PC-9 (cell line): ENCODE data around the gene VPS11. TPM values are rescaled to one million over a fixed set of nuclear protein-coding genes. Genes with fewer than 3 reads are reported as not detected.
A peak's percentile ranks its signal among the peaks of the same experiment; 100 is the strongest.

Experiments used
- BruUV-seq: library from RNA; stranded (reverse); fragments of 400-500 nt; replicated peaks from 2 replicates; lab custom pipeline; 2021; lab: Mats Ljungman, UMichigan
- CTCF ChIA-PET: fragments of 300-600 bp; sonication (Branson Sonifier 250); formaldehyde crosslinking; loops from one replicate; lab custom pipeline; 2022; ENCODE audit warnings: antibody characterized with exemption; lab: Charles Lee
- POLR2A ChIA-PET: fragments of 300-600 bp; sonication (Branson Sonifier 250); formaldehyde crosslinking; loops from one replicate; lab custom pipeline; 2022; ENCODE audit warnings: antibody characterized with exemption; ENCODE audit not compliant: unreplicated experiment; lab: Charles Lee
- DNase-seq, 2 experiments: peaks; one replicate each; pipeline versions ENCODE4 v3.0.0 to v3.0.0-alpha.2; 2015 to 2022; ENCODE audit warnings: mixed read lengths in 1 of 2
- H2AFZ ChIP-seq: fragments of 200-600 bp; sonication (generic); 2 replicates; pipeline ENCODE4 v1.8.1; 2017; ENCODE audit warnings: antibody characterized with exemption
- H3F3A ChIP-seq: fragments of 200-600 bp; sonication (generic); 2 replicates; pipeline ENCODE4 v1.8.1; 2017; ENCODE audit warnings: antibody characterized with exemption, mild to moderate bottlenecking, low read depth; ENCODE audit not compliant: insufficient read depth
- H3K27ac ChIP-seq: fragments of 200-600 bp; sonication (generic); 2 replicates; pipeline ENCODE4 v1.6.1; 2016; ENCODE audit warnings: mixed run types
- H3K27me3 ChIP-seq: fragments of 200-600 bp; sonication (generic); 2 replicates; pipeline ENCODE4 v1.6.1; 2016; ENCODE audit warnings: low read depth, mixed run types; ENCODE audit not compliant: insufficient read depth
- H3K36me3 ChIP-seq: fragments of 200-600 bp; sonication (generic); 2 replicates; pipeline ENCODE4 v1.6.1; 2016; ENCODE audit warnings: low read depth, mixed run types
- H3K4me1 ChIP-seq: fragments of 200-600 bp; sonication (generic); replicated peaks from 2 replicates; pipeline ENCODE4 v1.6.1; 2016; ENCODE audit warnings: mixed run types; ENCODE audit not compliant: insufficient read depth
- H3K4me2 ChIP-seq: fragments of 200-600 bp; sonication (generic); 2 replicates; pipeline ENCODE4 v1.6.1; 2017; ENCODE audit warnings: mixed run types
- H3K4me3 ChIP-seq: fragments of 200-600 bp; sonication (generic); 2 replicates; pipeline ENCODE4 v1.6.1; 2016; ENCODE audit warnings: mixed run types
- H3K79me2 ChIP-seq: fragments of 200-600 bp; sonication (generic); 2 replicates; pipeline ENCODE4 v1.6.1; 2017; ENCODE audit warnings: low read depth, mixed run types
- H3K9me2 ChIP-seq: fragments of 200-600 bp; sonication (generic); 2 replicates; pipeline ENCODE4 v1.8.1; 2017; ENCODE audit warnings: mild to moderate bottlenecking; ENCODE audit not compliant: insufficient read depth
- H3K9me3 ChIP-seq: fragments of 200-600 bp; sonication (generic); 2 replicates; pipeline ENCODE4 v1.8.1; 2016; ENCODE audit warnings: low read depth; ENCODE audit not compliant: insufficient read depth
- H4K20me1 ChIP-seq: fragments of 200-600 bp; sonication (generic); 2 replicates; pipeline ENCODE4 v1.8.1; 2017; ENCODE audit not compliant: insufficient read depth
- CTCF ChIP-seq: fragments of 200-600 bp; sonication (generic); conservative IDR thresholded peaks from 2 replicates; pipeline ENCODE4 v1.6.1; 2017; ENCODE audit warnings: mixed run types, antibody characterized with exemption, mild to moderate bottlenecking, moderate library complexity
- EZH2 ChIP-seq: fragments of 200-600 bp; sonication (generic); IDR thresholded peaks from 2 replicates; pipeline ENCODE4 v1.8.0; 2017; ENCODE audit warnings: antibody characterized with exemption, low read depth
- intact Hi-C: fragments of 100-400 bp; cut with micrococcal nuclease; formaldehyde crosslinking; loops from one replicate; pipeline ENCODE4 v1.10.0; 2022; ENCODE audit not compliant: unreplicated experiment
- total RNA-seq: library from RNA; stranded (reverse); gene quantifications from 2 replicates; pipeline ENCODE4 v1.2.3, GENCODE V29; 2021

VPS11 gene
- total RNA-seq, 1 experiment from 2014 or later = 21.1 TPM

- ChIA-PET CTCF (interaction anchor here (0.7 to 0.9 kb wide), 3 partner anchors 9 to 244 kb away, joined by 4 to 10 read pairs (median 4); no protein-coding TSS in a partner anchor), POLR2A (interaction anchor here (0.6 to 1.7 kb wide), 5 partner anchors 13 to 40 kb away, joined by 3 to 6 read pairs (median 5); partner anchors contain the start of genes C2CD2L, HINFP and VPS11)
- intact Hi-C loops = loop anchor here (2.0 to 10.0 kb wide), 5 partner anchors 37 to 381 kb away; partner anchors contain the start of genes HYOU1 and NLRX1
- H3K36me3 ChIP-seq = peaks cover 32% of the 10 kb centered on the region
- H3K79me2 ChIP-seq = peaks cover 42% of the 10 kb centered on the region
- H3K9me3 ChIP-seq = no peaks in the 10 kb centered on the region
- peaks cover 23% of the 10 kb centered on the region for H3K4me1 ChIP-seq
- H3K4me2 ChIP-seq = peak overlapping the region; percentile 99
- peak overlapping the region; percentile 91 for H3K4me3 ChIP-seq
- DNase-seq = peak in 1 of 2 experiments; percentile 25
- peak overlapping the region; percentile 86 for H2AFZ ChIP-seq
- TF ChIP-seq CTCF = 0 out of 2 replicates have a peak, but pooled peaks have one; percentile 27
- TF ChIP-seq EZH2 = no peak
- no peaks in the 10 kb centered on the region for H3K9me2 ChIP-seq
- peaks cover 18% of the 10 kb centered on the region for H4K20me1 ChIP-seq
- no peaks in the 10 kb centered on the region for H3K27me3 ChIP-seq
- BruUV-seq = no TSS peak
- peak overlapping the region; percentile 48 for H3K27ac ChIP-seq
- H3F3A ChIP-seq = peaks cover 64% of the 10 kb centered on the region; the same call in 1 of the 2 replicates
Observed at GRCh38 chr11:119093942-119094815, 26.6 kb downstream of the VPS11 start.

- TF ChIP-seq CTCF = peak; percentile 71
- TF ChIP-seq EZH2 = no peak
- Histone ChIP-seq H3K79me2 (peaks cover 45% of the 10 kb centered on the region), H3K36me3 (peaks cover 32% of the 10 kb centered on the region), H3K9me3 (no peaks in the 10 kb centered on the region), H3K4me2 (peak overlapping the region; percentile 99), H3K27me3 (no peaks in the 10 kb centered on the region), H3K27ac (peak overlapping the region; percentile 48), H2AFZ (peak overlapping the region; percentile 86), H3K4me1 (peaks cover 24% of the 10 kb centered on the region), H4K20me1 (peaks cover 18% of the 10 kb centered on the region), H3F3A (peaks cover 63% of the 10 kb centered on the region; the same call in 1 of the 2 replicates), H3K9me2 (no peaks in the 10 kb centered on the region), H3K4me3 (peak overlapping the region; percentile 91)
- POLR2A ChIA-PET = interaction anchor here (0.6 to 1.7 kb wide), 6 partner anchors 12 to 40 kb away, joined by 3 to 6 read pairs (median 5); partner anchors contain the start of genes C2CD2L, HINFP and VPS11
- intact Hi-C loops = loop anchor here (2.0 to 10.0 kb wide), 5 partner anchors 38 to 380 kb away; partner anchors contain the start of genes HYOU1 and NLRX1
- CTCF ChIA-PET = interaction anchor here (0.7 to 0.9 kb wide), 2 partner anchors 10 to 244 kb away, joined by 4 to 10 read pairs; no protein-coding TSS in a partner anchor
- BruUV-seq = no TSS peak
- peak; percentile 80 to 82 for DNase-seq
Observed at GRCh38 chr11:119094816-119095065, 27.1 kb downstream of the VPS11 start.
